GM10266 (cell line): ENCODE results near the gene NFATC4.

Experiments used
- DNase-seq: peaks from one replicate; pipeline ENCODE4 v3.0.0; 2012; ENCODE audit errors: extremely low spot score
- TF ChIP-seq, protein P1 (sequence below): IDR thresholded peaks from 2 replicates; pipeline ENCODE4 v1.5.1; 2012; ENCODE audit warnings: mild to moderate bottlenecking, low read depth; ENCODE audit not compliant: control insufficient read depth, insufficient read depth; ENCODE audit errors: missing control alignments

Gene NFATC4

DNA sequence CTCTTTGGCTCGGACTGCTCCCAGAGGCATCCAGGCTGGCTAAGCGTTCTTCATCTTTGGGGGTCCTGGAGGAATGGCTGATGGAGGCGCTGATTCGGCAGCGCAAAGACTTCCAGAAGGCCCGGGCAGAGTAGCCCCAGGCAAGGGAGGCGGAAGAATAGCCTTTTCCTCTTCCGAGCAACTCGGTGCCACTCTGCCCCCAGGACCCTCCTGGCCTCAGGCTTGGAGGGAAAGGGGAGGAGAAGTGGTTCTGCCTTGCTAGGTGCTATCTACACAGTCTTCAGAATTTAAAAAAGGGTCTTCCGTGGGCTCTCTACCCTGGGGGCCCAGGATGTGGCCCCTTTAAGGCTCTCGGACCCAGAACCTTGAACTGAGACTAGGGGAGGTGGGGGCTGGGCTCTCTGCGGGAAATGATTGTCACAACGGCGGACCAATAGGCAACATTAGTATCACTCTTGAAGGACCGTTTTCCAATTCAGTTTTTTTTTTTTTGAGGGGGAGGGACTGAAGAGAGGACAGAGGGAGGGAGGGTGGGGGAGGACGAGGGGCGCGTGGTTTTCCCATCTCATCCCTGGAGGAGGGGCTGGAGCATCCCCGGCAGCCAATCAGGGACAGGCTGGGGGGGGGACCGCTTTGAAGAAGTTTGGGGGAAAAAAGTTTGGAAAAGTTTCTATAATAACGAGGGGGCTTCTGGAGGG, at the start of gene NFATC4:
NFATC4 (plus strand) TSS at position 671 of the 698 bp plus-strand sequence. CDS start 157 bp downstream, outside the sequence.
- TF ChIP-seq, protein P1, sequence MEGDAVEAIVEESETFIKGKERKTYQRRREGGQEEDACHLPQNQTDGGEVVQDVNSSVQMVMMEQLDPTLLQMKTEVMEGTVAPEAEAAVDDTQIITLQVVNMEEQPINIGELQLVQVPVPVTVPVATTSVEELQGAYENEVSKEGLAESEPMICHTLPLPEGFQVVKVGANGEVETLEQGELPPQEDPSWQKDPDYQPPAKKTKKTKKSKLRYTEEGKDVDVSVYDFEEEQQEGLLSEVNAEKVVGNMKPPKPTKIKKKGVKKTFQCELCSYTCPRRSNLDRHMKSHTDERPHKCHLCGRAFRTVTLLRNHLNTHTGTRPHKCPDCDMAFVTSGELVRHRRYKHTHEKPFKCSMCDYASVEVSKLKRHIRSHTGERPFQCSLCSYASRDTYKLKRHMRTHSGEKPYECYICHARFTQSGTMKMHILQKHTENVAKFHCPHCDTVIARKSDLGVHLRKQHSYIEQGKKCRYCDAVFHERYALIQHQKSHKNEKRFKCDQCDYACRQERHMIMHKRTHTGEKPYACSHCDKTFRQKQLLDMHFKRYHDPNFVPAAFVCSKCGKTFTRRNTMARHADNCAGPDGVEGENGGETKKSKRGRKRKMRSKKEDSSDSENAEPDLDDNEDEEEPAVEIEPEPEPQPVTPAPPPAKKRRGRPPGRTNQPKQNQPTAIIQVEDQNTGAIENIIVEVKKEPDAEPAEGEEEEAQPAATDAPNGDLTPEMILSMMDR, result no peak
- DNase-seq, result peak; percentile 81

DNA sequence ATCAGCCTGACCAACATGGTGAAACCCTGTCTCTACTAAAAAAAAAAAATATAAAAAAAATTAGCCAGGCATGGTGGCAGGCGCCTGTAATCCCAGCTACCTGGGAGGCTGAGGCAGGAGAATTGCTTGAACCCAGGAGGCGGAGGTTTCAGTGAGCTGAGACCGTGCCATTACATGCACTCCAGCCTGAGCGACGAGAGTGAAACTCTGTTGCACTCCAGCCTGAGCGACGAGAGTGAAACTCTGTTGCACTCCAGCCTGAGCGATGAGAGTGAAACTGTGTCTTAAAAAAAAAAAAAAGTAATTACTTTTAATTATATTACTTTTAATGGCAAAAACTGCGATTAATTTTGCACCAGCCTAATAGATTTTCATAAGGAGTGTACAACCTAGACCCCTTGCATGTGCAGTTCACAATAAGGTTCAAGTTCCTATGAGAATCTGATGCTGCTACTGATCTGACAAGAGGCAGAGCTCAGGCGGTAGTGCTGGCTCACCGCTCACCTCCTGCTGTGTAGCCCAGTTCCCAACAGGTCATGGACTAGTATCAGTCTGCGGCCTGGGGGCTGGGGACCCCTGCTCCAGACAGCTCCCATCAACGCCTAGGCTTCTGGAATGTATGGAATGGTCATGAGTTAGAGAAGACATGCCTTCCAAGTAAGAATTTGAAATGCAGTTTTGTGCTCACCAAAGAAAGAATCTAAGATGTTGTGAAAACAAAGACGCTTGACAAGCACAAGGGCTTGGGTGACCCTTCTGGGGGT, 46.6 kb upstream of the NFATC4 start:
- TF ChIP-seq, protein P1, result no peak
- DNase-seq, result no peak

DNA sequence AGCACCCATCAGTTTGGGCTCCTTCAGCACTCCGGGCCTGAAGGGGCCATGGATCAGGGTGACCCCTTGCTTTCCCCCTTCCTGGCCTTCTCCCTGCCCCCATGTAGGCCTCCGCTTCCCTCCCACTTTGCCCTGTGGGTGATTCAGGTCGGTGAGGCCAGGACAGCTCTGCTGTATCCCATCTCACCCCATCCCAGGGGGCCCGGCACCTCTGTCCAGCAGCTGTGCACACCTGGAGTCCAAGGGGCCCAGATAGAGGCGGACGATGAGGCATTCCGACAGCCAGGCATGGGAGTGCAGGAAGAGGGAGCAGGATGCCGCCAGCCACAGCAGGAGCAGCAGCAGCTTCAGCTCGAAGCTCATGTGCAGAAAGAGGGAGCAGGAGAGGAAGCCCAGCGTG, 45.3 kb upstream of the NFATC4 start:
- TF ChIP-seq, protein P1, result no peak
- no peak for DNase-seq

DNA sequence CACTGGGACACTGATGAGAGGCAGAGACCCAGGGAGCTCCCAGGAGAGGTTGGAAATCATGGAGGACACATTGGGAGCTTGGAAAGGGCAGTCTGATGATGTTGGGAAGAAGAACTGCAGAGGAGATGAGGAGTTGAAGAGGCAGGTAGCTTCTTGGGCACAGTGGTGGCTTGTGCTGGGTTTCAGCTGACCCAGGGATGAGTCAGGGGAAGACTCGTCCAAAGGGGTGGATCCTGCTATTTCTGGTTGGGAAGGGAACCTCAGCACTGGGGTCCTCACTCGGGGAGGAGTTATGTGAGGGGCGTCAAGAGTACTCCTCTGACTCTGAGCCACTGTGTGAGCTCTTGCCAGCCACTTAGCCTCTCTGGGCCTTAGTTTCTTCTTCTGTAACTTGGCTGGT, 44.6 kb upstream of the NFATC4 start:
- no peak for DNase-seq
- TF ChIP-seq, protein P1, result no peak

DNA sequence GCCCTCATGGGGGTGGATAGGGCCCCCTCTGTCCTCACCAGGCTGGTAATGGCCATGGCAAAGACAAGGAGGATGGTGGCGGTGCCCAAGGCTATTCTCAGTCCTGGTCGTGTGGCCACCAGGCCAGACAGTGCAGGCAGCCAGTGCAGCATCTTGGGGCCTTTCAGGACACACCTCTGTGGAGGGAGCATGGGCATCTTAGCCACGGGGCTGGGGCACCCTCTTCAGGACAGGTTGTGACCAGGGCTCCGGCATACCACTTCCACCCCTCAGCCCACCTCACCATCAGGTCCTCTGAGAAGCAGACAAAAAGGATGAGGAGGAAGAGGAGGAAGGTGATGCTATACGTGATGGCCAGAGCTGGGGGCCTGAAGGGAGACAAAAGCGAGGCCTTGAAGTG, 44.0 kb upstream of the NFATC4 start:
- TF ChIP-seq, protein P1, result no peak
- DNase-seq, result no peak

DNA sequence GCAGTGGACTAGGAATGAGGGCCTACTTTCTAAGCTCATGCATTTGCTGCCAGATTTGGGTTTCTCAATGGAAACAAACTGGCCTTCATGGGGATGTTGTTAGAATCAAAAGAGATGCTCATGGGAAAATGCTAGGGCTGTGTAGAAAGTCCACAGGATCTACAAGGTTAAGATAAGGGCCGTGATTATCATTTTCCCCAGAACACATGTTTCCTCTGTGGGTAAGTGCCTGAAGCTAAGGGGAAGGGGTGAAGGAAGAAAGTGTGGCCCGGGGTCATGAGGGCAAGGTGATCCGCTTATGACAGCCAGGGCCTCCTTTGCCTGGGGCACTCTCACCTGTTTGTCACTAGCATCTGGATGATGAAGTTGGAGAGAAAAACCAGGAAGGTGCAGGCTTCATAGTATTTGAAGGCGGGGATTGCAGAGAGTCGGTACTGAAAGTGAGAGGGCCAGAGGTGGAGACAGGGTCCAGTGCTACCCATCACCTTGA, 42.9 kb upstream of the NFATC4 start:
- TF ChIP-seq, protein P1, result no peak
- no peak for DNase-seq

DNA sequence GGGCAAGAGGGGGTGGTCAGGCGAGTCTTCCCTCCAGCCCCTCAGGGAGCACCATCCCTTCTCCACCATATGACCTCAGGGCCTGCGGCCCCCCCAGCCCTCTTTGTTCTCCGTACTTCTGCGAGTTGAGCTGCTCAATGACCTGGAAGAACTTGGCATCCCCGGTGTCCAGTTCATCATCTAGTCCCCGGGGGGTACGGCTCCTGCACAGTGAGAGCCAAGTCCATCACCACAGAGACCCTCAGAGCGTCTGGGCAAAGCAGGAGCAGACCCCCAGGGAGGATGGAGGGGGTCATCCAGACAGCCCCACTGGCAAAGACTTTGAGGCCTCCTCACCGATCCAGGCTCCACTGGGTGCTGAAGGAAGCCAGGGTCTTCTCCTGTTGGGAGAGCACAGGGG, 42.0 kb upstream of the NFATC4 start:
- TF ChIP-seq, protein P1, result no peak
- DNase-seq, result no peak
